Motor neuron (in vitro differentiated cells): ENCODE results near the gene COMMD3. TPM values are rescaled to one million over a fixed set of nuclear protein-coding genes. Genes with fewer than 3 reads are reported as not detected.
"Not testable (repeated sequence)": the region's sequence is repeated elsewhere in the genome, so short reads cannot be mapped to it uniquely, and the experiment has no call there.

Source experiments
- ATAC-seq, 8 experiments: fragments of 200-7000 bp; cut with Tn5 transposase; replicated peaks in 6 of 8; 2 replicates each; pipeline ENCODE4 v1.8.0; 2021; ENCODE audit warnings: mild to moderate bottlenecking in 8 of 8, moderate library complexity in 8 of 8
- H3K27ac ChIP-seq, 2 donors: fragments of 250-450 bp; sonication (Bioruptor Pico); 2 replicates each; pipeline ENCODE4 v1.9.0; 2021; ENCODE audit warnings: antibody characterized with exemption in 2 of 2, mild to moderate bottlenecking in 2 of 2, moderate library complexity in 1 of 2
- H3K4me1 ChIP-seq, 2 donors: fragments of 250-450 bp; sonication (Bioruptor Pico); replicated peaks in 1 of 2; 2 replicates each; pipeline ENCODE4 v1.6.1; 2021; ENCODE audit warnings: antibody characterized with exemption in 2 of 2, mild to moderate bottlenecking in 2 of 2, moderate library complexity in 1 of 2
- H3K4me3 ChIP-seq, 5 donors: fragments of 250-450 bp; sonication (Bioruptor Pico); 2 replicates each; pipeline ENCODE4 v1.9.0; 2021; ENCODE audit warnings: antibody characterized with exemption in 5 of 5, mild to moderate bottlenecking in 5 of 5, moderate library complexity in 4 of 5
- WGBS, 10 experiments: fragments of 450-650 bp; shearing (Covaris generic); methylation state at CpG; one replicate each; pipeline ENCODE4 v1.0.0; 2022; 5-methylcytosine and 5-hydroxymethylcytosine counted together
- in situ Hi-C, 9 experiments: fragments of 400-800 bp; cut with MboI; loops; one replicate each; pipeline ENCODE4 v1.15.0; 2021; ENCODE audit warnings: low sequenced_read_pairs in 9 of 9, low pct_unique_long_range_greater_than_20kb in 2 of 9; ENCODE audit not compliant: unreplicated experiment in 9 of 9
- total RNA-seq, 8 experiments: library from RNA; unstranded; fragments of 300-600 nt; gene quantifications; 2 replicates each; pipeline versions ENCODE4 v1.2.3 to v1.2.4, GENCODE V29; 2022

Gene COMMD3
- total RNA-seq, 8 experiments from 2014 or later = 62.3 to 106 (median 79.1) TPM

- H3K4me3 ChIP-seq = no peak overlapping the region
- H3K4me1 ChIP-seq = no peaks in the 10 kb centered on the region
- H3K27ac ChIP-seq = no peak overlapping the region
- ATAC-seq = no peak
- in situ Hi-C loops = loop anchor here in 4 of 9 experiments (25.0 kb wide), 3 partner anchors 297 to 797 kb away; partner anchors contain the start of gene DNAJC1 (in 2 of the 4)
- WGBS, 10 experiments = 92 to 100% (median 98%) methylated on average over 2 to 4 of the region's 4 CpGs; no CpG with 5 or more reads in 1 of the 10 experiments
Observed at GRCh38 chr10:22309180-22310000, 6.8 kb upstream of the COMMD3 start.

- 79 to 100% (median 94%) methylated on average over 1 to 10 of the region's 10 CpGs for WGBS, 10 experiments
- H3K27ac ChIP-seq, H3K4me3 ChIP-seq, ATAC-seq, H3K4me1 ChIP-seq: not testable (repeated sequence)
- in situ Hi-C loops = loop anchor here in 4 of 9 experiments (25.0 kb wide), 3 partner anchors 298 to 798 kb away; partner anchors contain the start of gene DNAJC1 (in 2 of the 4)
Observed at GRCh38 chr10:22310012-22310411, 6.2 kb upstream of the COMMD3 start.

- Histone ChIP-seq H3K4me1 (peaks cover 3 to 6% of the 10 kb centered on the region in 2 donors), H3K4me3 (no peak overlapping the region), H3K27ac (no peak overlapping the region)
- in situ Hi-C loops = loop anchor here in 4 of 9 experiments (25.0 kb wide), 3 partner anchors 299 to 799 kb away; partner anchors contain the start of gene DNAJC1 (in 2 of the 4)
- ATAC-seq = no peak
Observed at GRCh38 chr10:22310928-22311327, 5.3 kb upstream of the COMMD3 start.

- Histone ChIP-seq H3K4me1 (peaks cover 5 to 14% of the 10 kb centered on the region in 2 donors), H3K4me3 (peak overlapping the region in 4 of 5 donors; percentile 84 to 93 (median 88)), H3K27ac (no peak overlapping the region)
- in situ Hi-C loops = loop anchor here in 4 of 9 experiments (25.0 kb wide), 3 partner anchors 303 to 803 kb away; partner anchors contain the start of gene DNAJC1 (in 2 of the 4)
- no peak for ATAC-seq
- WGBS, 10 experiments = 0 to 83% (median 49%) methylated on average over 1 to 2 of the region's 2 CpGs; no CpG with 5 or more reads in 4 of the 10 experiments
Observed at GRCh38 chr10:22314852-22315251, 1.3 kb upstream of the COMMD3 start.

- ATAC-seq = peak in 7 of 8 experiments; percentile 8 to 58 (median 53)
- WGBS, 10 experiments = 0 to 10% (median 2%) methylated on average over 4 to 23 of the region's 53 CpGs
- in situ Hi-C loops = loop anchor here in 4 of 9 experiments (25.0 kb wide), 3 partner anchors 303 to 803 kb away; partner anchors contain the start of gene DNAJC1 (in 2 of the 4)
- H3K4me1 ChIP-seq = peaks cover 7 to 17% of the 10 kb centered on the region in 2 donors
- H3K4me3 ChIP-seq = peak overlapping the region; percentile 84 to 93 (median 89)
- H3K27ac ChIP-seq = peak overlapping the region; percentile 87 to 90
Observed at GRCh38 chr10:22315455-22316285, 518 bp upstream of the COMMD3 start.

- WGBS, 10 experiments = 0 to 48% (median 0%) methylated on average over 3 to 9 of the region's 9 CpGs
- in situ Hi-C loops = loop anchor here in 4 of 9 experiments (25.0 kb wide), 3 partner anchors 305 to 805 kb away; partner anchors contain the start of gene DNAJC1 (in 2 of the 4)
- peak overlapping the region; percentile 84 to 93 (median 89) for H3K4me3 ChIP-seq
- peaks cover 7 to 17% of the 10 kb centered on the region in 2 donors for H3K4me1 ChIP-seq
- ATAC-seq = no peak
- H3K27ac ChIP-seq = peak overlapping the region; percentile 87 to 90
Observed at GRCh38 chr10:22317076-22317370, 835 bp downstream of the COMMD3 start.

- peak overlapping the region in 4 of 5 donors; percentile 84 to 93 (median 88) for H3K4me3 ChIP-seq
- 36 to 91% (median 60%) methylated on average over 4 to 6 of the region's 6 CpGs for WGBS, 10 experiments
- in situ Hi-C loops = loop anchor here in 4 of 9 experiments (25.0 kb wide), 3 partner anchors 306 to 806 kb away; partner anchors contain the start of gene DNAJC1 (in 2 of the 4)
- ATAC-seq = no peak
- H3K27ac ChIP-seq = no peak overlapping the region
- H3K4me1 ChIP-seq = peaks cover 11 to 21% of the 10 kb centered on the region in 2 donors
Observed at GRCh38 chr10:22317771-22318565, 1.8 kb downstream of the COMMD3 start.

- in situ Hi-C loops = loop anchor here in 4 of 9 experiments (25.0 kb wide), 3 partner anchors 306 to 806 kb away; partner anchors contain the start of gene DNAJC1 (in 2 of the 4)
- Histone ChIP-seq H3K4me3 (no peak overlapping the region), H3K4me1 (peaks cover 20 to 29% of the 10 kb centered on the region in 2 donors), H3K27ac (no peak overlapping the region)
- ATAC-seq = no peak
- WGBS, 10 experiments = 71 to 100% (median 85%) methylated on average over 1 to 3 of the region's 3 CpGs
Observed at GRCh38 chr10:22318772-22319171, 2.6 kb downstream of the COMMD3 start.

GRCh38 chr10:22319547-22319979 lies 3.4 kb downstream of the COMMD3 start:
- H3K4me3 ChIP-seq = peak overlapping the region; percentile 94 to 100 (median 99)
- no peak overlapping the region for H3K27ac ChIP-seq
- H3K4me1 ChIP-seq = peaks cover 27 to 37% of the 10 kb centered on the region in 2 donors
- in situ Hi-C loops = loop anchor here in 4 of 9 experiments (25.0 kb wide), 3 partner anchors 307 to 807 kb away; partner anchors contain the start of gene DNAJC1 (in 2 of the 4)
- WGBS, 10 experiments = 0 to 90% (median 45%) methylated on average over 1 to 10 of the region's 10 CpGs
- ATAC-seq = no peak

- peak overlapping the region; percentile 93 to 95 for H3K27ac ChIP-seq
- H3K4me1 ChIP-seq = peaks cover 30 to 37% of the 10 kb centered on the region in 2 donors
- peak overlapping the region; percentile 94 to 100 (median 99) for H3K4me3 ChIP-seq
- no peak for ATAC-seq
- in situ Hi-C loops = loop anchor here in 4 of 9 experiments (25.0 kb wide), 3 partner anchors 308 to 808 kb away; partner anchors contain the start of gene DNAJC1 (in 2 of the 4)
- 0 to 44% (median 12%) methylated on average over 1 to 14 of the region's 30 CpGs; no CpG with 5 or more reads in 1 of the 10 experiments for WGBS, 10 experiments
Observed at GRCh38 chr10:22319980-22320558, 3.9 kb downstream of the COMMD3 start.

- in situ Hi-C loops = loop anchor here in 4 of 9 experiments (25.0 kb wide), 3 partner anchors 308 to 808 kb away; partner anchors contain the start of gene DNAJC1 (in 2 of the 4)
Observed at GRCh38 chr10:22320591-22321155, 4.5 kb downstream of the COMMD3 start, which contains the start of gene BMI1. Gene BMI1 (plus strand): TSS chr10:22321099. CDS start chr10:22326450, 5,351 bp downstream.

More at GRCh38 chr10:22320591-22321155, 4.5 kb downstream of the COMMD3 start, which contains the start of gene BMI1:
- peak; percentile 11 to 81 (median 76) for ATAC-seq
- no CpG with 5 or more reads among the region's 85 CpGs for WGBS, 10 experiments
- peak within 1 kb of the TSS; percentile 93 to 95 for H3K27ac ChIP-seq
- H3K4me3 ChIP-seq = peak within 1 kb of the TSS; percentile 94 to 100 (median 99)
- peaks cover 30 to 36% of the 10 kb centered on the region in 2 donors for H3K4me1 ChIP-seq
